ENCODE data around the gene BRD4. TPM values are rescaled to one million over a fixed set of nuclear protein-coding genes. Genes with fewer than 3 reads are reported as not detected.
A peak's percentile ranks its signal among the peaks of the same experiment; 100 is the strongest.

BRD4 gene
- total RNA-seq (117 and 125 TPM in 2 replicates), polyA plus RNA-seq (13.6 and 14.9 TPM in 2 replicates), polyA minus RNA-seq (40.4 and 56.9 TPM in 2 replicates), Bru-seq, nascent RNA (percentile 91 among the genes with signal in this experiment), BruChase-seq, experiment 1, labeled RNA remaining after a 6-hour chase (percentile 95 among the genes with signal in this experiment), BruChase-seq, experiment 2, labeled RNA remaining after a 2-hour chase (percentile 90 among the genes with signal in this experiment)
- 14.0 and 15.6 TPM in 2 replicates for polyA plus RNA-seq (2011; cell fraction: cytosol; rRNA removed)
- polyA plus RNA-seq (2011; cell fraction: nucleus; rRNA removed) = 44.5 and 50.2 TPM in 2 replicates
- polyA plus RNA-seq (2012) = 48.3 and 58.7 TPM in 2 replicates
- polyA minus RNA-seq (2011; cell fraction: cytosol; rRNA and poly(A)+ RNA removed) = 38.2 TPM
- polyA minus RNA-seq (2011; cell fraction: nucleus; rRNA and poly(A)+ RNA removed) = 61.6 and 83.6 TPM in 2 replicates
- long read RNA-seq, partial matches to known transcripts = 22 of 50 reads
- long read RNA-seq, other reads (novel, unspliced or antisense) = 28 of 50 reads

DNA sequence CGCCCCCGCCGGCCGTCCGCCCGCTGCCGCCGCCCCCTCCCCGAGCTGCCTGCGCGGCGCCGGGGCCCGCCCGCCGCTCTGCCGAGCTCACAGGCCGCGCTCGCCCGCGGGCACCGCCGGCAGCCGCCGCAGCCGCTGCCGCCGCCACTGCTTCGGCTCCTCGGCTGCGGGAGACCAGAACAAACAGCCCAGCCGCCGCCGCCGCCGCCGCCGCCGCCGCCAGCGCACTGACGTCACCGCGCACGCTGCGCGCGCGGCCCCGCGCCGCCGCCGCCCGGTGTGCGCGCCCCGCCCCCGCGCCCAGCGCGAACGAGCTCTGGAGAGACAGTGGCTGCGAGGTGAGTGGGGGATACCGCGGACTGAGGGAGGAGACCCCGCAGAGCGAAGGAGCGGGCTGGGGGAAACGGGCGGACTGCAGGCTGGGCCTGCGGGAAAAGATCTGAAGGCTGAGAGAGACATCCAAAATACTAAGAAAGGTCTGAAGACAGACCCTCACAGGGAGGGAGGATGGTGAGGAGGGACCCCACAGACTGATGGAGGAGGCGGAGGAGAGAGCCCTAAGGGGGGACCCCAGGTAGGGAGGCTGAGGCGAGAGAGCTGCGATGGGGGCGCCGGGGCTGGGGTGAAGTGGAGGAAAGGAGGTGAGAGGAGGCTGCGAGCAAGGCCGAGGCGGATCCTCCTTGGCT, at the start of gene BRD4:
Gene BRD4 (minus strand): TSS at position 229 of the 686 bp plus-strand sequence. CDS start 59,440 bp downstream, outside the sequence.
- POLR2A ChIA-PET = no interaction called here

More for the DNA sequence above, at the start of gene BRD4:
- Histone ChIP-seq H2AFZ (ENCODE audit: low read depth, low read length) (peak within 1 kb of the TSS; percentile 60), H3K9me3 (replicated peaks; ENCODE audit: control insufficient read depth, insufficient read depth, low read length) (no peaks in the 10 kb centered on the region), H3K4me3 (replicated peaks in 1 of 3; ENCODE audit: insufficient read depth in 1 of 3, low read depth in 1 of 3, low read length in 3 of 3) (peak within 1 kb of the TSS; percentile 74 to 92 (median 82)), H4K20me1 (replicated peaks; ENCODE audit: control insufficient read depth, extremely low read depth, insufficient read depth, low read length) (peaks cover 22% of the 10 kb centered on the region), H3K27me3 (ENCODE audit: control insufficient read depth in 2 of 2, insufficient read depth in 2 of 2, low read length in 2 of 2) (no peaks in the 10 kb centered on the region), H3K4me2 (ENCODE audit: insufficient read depth, low read length) (peak within 1 kb of the TSS; percentile 80), H3K4me1 (ENCODE audit: control insufficient read depth, extremely low read depth, insufficient read depth, low read length) (peaks cover 17% of the 10 kb centered on the region), H3K36me3 (ENCODE audit: control insufficient read depth in 2 of 2, extremely low read depth in 1 of 2, insufficient read depth in 2 of 2, low read length in 2 of 2) (no peaks in the 10 kb centered on the region), H3K79me2 (ENCODE audit: control insufficient read depth, insufficient read depth, low read length) (peaks cover 52% of the 10 kb centered on the region), H3K27ac (ENCODE audit: insufficient read depth, low read depth, low read length) (peak within 1 kb of the TSS; percentile 86), H3K9ac (replicated peaks; ENCODE audit: extremely low read depth, insufficient read depth, low read length) (peak within 1 kb of the TSS; percentile 96), H3K9me1 (replicated peaks; ENCODE audit: control insufficient read depth, extremely low read depth, insufficient read depth, low read length) (no peaks in the 10 kb centered on the region)
- TF ChIP-seq GATA2 (IDR thresholded peaks at IDR 0.05; ENCODE audit: insufficient read depth, insufficient read length, low read depth, low read length) (no peak), POLR2A (IDR thresholded peaks at IDR 0.05; ENCODE audit: low read depth, low read length) (no peak), EZH2 (IDR thresholded peaks at IDR 0.05; ENCODE audit: borderline replicate concordance, low read depth, low read length, severe bottlenecking) (no peak), POLR2AphosphoS5 (IDR thresholded peaks at IDR 0.05; ENCODE audit: insufficient read depth, low read depth, low read length) (no peak), FOS (IDR thresholded peaks at IDR 0.05; ENCODE audit: borderline replicate concordance, insufficient read depth, low read length) (no peak), JUN (IDR thresholded peaks at IDR 0.05; ENCODE audit: borderline replicate concordance, insufficient read depth, insufficient read length, low read depth) (no peak), MAX (IDR thresholded peaks at IDR 0.05; ENCODE audit: insufficient read depth, insufficient read length) (no peak), MYC (IDR thresholded peaks at IDR 0.05; ENCODE audit: low read depth, low read length) (no peak)
- TF ChIP-seq, protein P1, sequence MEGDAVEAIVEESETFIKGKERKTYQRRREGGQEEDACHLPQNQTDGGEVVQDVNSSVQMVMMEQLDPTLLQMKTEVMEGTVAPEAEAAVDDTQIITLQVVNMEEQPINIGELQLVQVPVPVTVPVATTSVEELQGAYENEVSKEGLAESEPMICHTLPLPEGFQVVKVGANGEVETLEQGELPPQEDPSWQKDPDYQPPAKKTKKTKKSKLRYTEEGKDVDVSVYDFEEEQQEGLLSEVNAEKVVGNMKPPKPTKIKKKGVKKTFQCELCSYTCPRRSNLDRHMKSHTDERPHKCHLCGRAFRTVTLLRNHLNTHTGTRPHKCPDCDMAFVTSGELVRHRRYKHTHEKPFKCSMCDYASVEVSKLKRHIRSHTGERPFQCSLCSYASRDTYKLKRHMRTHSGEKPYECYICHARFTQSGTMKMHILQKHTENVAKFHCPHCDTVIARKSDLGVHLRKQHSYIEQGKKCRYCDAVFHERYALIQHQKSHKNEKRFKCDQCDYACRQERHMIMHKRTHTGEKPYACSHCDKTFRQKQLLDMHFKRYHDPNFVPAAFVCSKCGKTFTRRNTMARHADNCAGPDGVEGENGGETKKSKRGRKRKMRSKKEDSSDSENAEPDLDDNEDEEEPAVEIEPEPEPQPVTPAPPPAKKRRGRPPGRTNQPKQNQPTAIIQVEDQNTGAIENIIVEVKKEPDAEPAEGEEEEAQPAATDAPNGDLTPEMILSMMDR (IDR thresholded peaks at IDR 0.05; ENCODE audit: extremely low read depth in 1 of 2, insufficient read depth in 1 of 2, low read depth in 1 of 2, low read length in 2 of 2) = no peak
- FAIRE-seq (no peak), DNase-seq (ENCODE audit: low read depth, low spot score) (peak; percentile 44)
- BruUV-seq (replicated peaks) = no TSS peak
- dilution Hi-C loops (cut with MboI; ENCODE audit: extremely low pct_ligation_motif_present, low sequenced_read_pairs) (no loop called here), intact Hi-C loops (cut with micrococcal nuclease) (no loop called here)
- CTCF ChIA-PET = interaction anchor here (0.6 to 1.3 kb wide), 4 partner anchors 66 to 232 kb away, joined by 3 to 5 read pairs (median 4); no protein-coding TSS in a partner anchor
